Thyroid gland (tissue), 4 donors: Measurements from ENCODE around the gene NKX1-1.

Experiments used
- CTCF ChIP-seq, 6 experiments: fragments of 200-600 bp in 3 of 6; fragments of 450-650 bp in 3 of 6; sonication (generic) in 3 of 6; IDR thresholded peaks; one replicate each; pipeline ENCODE4 v1.5.1; 2016 to 2019; ENCODE audit warnings: antibody characterized with exemption in 6 of 6, mild to moderate bottlenecking in 2 of 6, inconsistent platforms in 1 of 6, moderate library complexity in 1 of 6
- POLR2A ChIP-seq, 2 donors: fragments of 450-650 bp; IDR thresholded peaks; one replicate each; pipeline ENCODE4 v1.6.1; 2017; ENCODE audit warnings: antibody characterized with exemption in 2 of 2, mild to moderate bottlenecking in 2 of 2, moderate library complexity in 1 of 2

DNA sequence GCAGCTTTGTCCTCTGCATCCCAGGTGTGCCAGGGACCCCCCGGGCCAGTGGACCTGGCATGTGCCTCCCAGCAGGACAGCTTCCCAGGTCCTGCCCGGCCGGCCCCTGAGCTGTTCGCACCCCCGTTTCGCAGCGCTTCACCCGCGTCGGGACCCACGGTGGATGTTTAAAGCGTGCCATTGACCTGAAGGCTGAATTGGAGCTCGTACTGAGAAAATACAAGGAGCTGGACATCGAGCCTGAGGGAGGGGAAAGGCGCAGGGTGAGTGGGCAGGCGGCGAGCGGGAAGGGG, 51.3 kb downstream of the NKX1-1 start:
- no peak for TF ChIP-seq CTCF (IDR thresholded peaks at IDR 0.05)
- TF ChIP-seq POLR2A (IDR thresholded peaks at IDR 0.05): no peak
